WI38 (cell line): Measurements from ENCODE around the gene AK2.
"Not testable (repeated sequence)": the region's sequence is repeated elsewhere in the genome, so short reads cannot be mapped to it uniquely, and the experiment has no call there.

Experiments
- H3K4me3 ChIP-seq: 2 replicates; pipeline ENCODE4 v1.5.1; 2011; ENCODE audit warnings: low read depth, mild to moderate bottlenecking, control low read depth, low read length
- TF ChIP-seq, protein P1 (sequence below): IDR thresholded peaks from 2 replicates; pipeline ENCODE4 v1.5.1; 2012; ENCODE audit warnings: low read depth, mild to moderate bottlenecking, control low read depth, low read length

AK2 gene

DNA sequence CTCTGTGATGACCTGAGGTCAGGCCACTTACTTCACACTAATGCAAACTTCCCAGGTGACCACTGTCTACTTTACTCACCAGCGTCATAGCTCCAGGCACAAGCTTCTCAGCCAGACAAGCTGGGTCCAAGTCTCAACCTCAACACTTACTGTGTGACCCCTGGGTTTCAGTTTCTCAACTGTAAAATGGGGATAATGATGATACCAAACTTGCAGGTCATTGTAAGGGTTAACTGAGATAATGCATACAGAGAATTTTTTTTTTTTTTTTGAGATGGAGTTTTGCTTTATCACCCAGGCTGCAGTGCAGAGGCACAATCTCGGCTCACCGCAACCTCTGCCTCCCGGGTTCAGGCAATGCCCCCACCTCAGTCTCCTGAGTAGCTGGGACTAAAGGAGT is 34.7 kb downstream of the AK2 start:
- TF ChIP-seq, protein P1, sequence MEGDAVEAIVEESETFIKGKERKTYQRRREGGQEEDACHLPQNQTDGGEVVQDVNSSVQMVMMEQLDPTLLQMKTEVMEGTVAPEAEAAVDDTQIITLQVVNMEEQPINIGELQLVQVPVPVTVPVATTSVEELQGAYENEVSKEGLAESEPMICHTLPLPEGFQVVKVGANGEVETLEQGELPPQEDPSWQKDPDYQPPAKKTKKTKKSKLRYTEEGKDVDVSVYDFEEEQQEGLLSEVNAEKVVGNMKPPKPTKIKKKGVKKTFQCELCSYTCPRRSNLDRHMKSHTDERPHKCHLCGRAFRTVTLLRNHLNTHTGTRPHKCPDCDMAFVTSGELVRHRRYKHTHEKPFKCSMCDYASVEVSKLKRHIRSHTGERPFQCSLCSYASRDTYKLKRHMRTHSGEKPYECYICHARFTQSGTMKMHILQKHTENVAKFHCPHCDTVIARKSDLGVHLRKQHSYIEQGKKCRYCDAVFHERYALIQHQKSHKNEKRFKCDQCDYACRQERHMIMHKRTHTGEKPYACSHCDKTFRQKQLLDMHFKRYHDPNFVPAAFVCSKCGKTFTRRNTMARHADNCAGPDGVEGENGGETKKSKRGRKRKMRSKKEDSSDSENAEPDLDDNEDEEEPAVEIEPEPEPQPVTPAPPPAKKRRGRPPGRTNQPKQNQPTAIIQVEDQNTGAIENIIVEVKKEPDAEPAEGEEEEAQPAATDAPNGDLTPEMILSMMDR, result no peak
- no peak overlapping the region for H3K4me3 ChIP-seq

DNA sequence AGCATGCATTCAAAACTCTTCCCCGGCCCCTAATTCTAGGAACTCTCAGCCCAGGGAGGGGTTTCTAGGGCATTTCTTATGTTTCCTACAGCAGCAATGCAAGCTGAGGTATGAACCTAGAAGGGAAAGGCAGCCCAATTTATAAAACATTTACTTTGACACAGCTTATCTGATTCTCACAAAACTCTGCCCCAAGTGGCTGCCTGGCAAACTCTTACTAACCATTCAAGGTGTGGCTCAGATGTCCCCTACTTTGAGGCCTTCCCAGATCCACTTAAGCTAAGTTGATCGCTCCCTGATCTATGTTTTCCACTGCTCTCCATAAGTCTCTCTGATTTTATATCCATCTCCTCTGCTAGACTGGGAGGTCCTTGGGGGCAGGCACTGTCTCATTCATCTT is 35.4 kb downstream of the AK2 start:
- H3K4me3 ChIP-seq, result no peak overlapping the region
- TF ChIP-seq, protein P1, result no peak

DNA sequence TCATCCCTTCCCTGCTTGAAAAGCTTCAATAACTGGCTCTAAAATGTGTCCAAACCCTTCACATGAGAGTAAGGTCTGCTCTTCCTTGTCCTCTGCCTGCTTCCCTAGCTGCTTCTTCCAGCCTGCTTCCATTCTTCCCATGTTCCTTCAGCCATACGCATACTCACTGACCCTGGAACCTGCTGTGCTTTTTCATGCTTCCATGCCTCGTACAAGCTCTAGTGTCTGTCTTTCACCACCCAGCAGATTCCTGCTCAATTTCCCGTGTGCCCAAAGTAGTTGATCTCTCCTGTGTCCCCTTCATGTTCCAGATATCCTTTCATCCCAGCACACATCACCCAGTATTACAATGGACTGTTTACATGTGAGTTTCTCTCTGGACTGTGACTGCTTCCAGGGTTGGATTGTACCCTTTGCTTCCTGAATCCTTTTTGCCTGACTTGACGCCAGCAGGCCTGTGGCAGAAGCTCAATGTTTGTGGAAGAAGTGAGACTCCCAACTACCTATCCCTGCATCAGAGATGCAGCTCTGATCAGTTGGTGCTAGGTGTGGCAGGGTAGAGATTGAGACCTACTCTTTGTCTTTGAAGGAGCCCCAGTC is 36.2 kb downstream of the AK2 start:
- TF ChIP-seq, protein P1, result no peak

DNA sequence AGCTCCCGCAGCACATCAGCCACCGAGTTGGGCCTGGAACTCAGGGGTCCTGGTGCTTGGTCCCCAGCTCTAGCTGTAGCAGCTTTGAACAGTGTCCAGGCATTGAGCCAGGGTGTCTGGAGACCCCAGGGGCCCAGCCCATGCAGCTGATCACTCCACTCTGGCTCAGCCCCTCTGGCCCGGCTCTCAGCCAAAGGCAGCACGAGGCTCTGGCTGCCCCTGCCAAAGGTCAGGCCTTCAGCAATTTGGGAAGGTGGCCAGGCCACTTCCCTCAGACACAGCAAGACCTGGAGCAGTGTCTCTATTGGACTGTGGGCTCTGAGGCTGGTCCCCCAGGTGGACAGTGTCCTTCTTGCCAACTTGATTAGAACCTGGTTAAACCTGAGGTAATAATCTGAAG is 37.7 kb downstream of the AK2 start:
- H3K4me3 ChIP-seq, result no peak overlapping the region
- TF ChIP-seq, protein P1, result no peak

More for the DNA sequence above, 36.2 kb downstream of the AK2 start:
- no peak overlapping the region for H3K4me3 ChIP-seq

DNA sequence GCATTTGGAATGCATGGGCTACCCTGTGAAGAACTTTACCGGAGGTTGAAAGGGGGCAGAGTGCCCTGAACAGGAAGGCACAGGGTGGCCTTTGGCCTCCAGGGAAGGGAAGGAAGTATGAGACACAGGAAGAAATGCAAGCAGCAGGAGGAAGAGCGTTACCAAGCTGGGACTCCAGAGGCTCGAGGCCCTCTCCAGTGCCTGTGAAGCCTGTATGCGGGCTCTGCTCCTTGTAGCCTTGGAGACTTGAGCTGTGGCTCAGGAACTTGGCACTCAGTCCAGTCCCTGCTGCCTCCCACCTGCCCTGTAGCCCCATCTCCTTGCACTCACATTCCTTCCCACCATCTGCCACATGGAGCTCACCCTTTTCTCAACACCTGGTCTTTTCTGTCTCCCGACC is 38.6 kb downstream of the AK2 start:
- H3K4me3 ChIP-seq, result no peak overlapping the region
- TF ChIP-seq, protein P1, result no peak

DNA sequence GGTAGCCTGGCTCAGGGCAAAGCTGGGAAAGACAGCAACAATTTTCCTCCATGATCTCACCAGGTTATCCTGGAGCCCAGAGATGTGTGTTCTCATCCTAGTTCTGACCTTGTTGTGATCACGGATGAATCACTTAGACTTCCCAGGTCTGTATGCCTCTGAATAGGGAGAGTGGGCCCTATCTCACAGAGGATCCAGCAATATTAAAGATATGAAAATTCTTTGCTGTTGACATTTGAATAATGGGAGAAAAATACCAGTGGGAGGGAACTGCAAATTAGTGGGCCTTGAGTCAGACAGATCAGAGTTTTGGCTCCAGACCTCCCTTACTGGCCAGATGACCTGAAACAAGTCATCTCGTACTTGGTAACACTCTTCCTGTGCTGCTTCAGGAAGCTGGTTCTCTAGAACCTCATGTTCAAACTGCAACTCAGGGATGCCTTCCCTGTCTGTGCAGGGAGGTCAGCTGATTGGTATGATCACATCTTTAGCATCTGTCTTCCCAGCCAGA is 39.2 kb downstream of the AK2 start:
- TF ChIP-seq, protein P1, result no peak
- no peak overlapping the region for H3K4me3 ChIP-seq

DNA sequence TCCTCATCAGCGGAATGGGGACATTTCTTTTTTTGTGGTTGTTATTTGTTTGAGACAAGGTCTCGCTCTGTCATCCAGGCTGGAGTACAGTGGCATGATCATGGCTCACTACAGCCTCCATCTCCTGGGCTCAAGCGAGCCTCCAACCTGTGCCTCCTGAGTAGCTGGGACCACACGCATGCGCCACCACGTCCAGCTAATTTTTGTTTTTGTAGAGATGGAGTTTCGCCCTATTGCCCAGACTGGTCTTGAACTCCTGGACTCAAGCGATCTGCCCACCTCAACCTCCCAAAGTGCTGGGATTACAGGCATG is 43.4 kb downstream of the AK2 start:
- H3K4me3 ChIP-seq, result not testable (repeated sequence)
